Measurements from ENCODE around the gene XPA.
"Not testable (repeated sequence)": the region's sequence is repeated elsewhere in the genome, so short reads cannot be mapped to it uniquely, and the experiment has no call there.

XPA gene

GRCh38 chr9:97703437-97704344, 6.6 kb upstream of the XPA start:
- no peak for DNase-seq

DNA sequence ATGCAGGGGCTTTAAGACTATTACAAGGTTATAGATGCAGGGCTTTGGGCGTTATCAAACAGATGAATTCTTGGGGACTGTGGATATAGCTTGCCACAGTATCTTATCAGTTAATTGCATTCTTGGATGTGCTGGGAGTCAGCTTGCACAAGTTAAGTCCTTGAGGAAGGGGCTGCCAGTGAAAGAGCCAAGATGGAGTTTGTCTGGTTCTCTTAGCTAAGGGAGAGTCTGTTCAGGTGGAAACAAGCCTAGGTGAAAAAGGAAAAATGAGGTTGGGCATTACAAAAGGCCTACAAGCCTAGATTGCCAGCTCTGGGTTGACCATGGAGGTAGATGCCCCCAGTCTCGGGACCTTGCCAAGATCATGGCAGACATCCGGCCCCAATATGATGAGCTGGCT, 2.7 kb upstream of the XPA start:
- DNase-seq: not testable (repeated sequence)

- not testable (repeated sequence) for DNase-seq
Observed at GRCh38 chr9:97699281-97699680, 2.1 kb upstream of the XPA start.

DNA sequence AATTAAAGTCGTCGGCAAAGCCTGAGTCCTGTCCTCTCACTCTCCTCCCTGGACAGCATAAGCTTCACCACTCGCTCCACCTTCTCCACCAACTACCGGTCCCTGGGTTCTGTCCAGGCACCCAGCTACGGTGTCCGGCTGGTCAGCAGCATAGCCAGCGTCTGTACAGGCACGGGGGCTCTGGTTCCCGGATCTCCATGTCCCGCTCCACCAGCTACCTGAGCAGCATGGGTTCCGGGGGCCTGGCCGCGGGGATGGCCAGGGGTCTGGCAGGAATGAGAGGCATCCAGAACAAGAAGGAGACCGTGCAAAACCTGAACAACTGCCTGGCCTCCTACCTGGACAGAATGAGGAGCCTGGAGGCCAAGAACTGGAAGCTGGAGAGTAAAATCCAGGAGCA, 1.7 kb upstream of the XPA start:
- no peak for DNase-seq

DNA sequence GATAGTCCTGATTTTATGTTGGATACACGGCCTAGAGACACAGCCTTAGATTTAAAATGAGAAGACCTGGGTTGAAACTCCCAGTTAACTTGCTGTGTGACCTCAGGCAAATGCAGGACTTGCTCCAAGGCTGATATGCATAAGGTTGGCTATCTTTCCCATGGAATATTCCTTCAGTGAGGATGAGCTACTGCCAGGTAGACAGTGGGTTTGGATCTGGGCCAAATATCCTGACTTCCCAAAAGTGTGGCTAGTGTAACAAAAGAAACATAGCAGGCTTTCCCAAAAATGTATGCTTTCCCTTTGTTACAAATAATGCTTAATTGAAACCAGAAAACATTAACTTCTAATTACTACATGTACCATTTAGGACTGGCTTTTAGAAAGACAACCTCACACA, 697 bp upstream of the XPA start:
- peak; percentile 10 for DNase-seq

GRCh38 chr9:97695995-97696802, 941 bp downstream of the XPA start:
- DNase-seq: no peak

DNA sequence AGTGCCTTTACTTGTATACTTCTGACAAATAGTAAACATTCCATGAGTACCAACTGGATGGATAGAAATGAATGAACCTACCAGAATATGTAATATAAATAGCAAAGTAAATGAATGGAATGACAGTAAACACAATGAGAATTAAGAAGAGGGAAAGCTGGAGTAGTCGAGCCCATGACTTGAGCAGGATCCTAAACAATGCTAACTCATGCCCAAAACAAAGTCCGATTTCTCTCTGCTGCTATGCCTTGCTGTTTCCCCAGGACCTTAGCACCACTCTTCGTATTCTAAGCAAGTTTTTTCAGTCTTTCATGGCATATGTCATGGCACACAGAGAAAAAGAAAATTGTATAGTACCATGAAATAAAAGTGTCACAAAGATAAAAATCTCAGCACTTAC, 1.8 kb downstream of the XPA start:
- DNase-seq: no peak

DNA sequence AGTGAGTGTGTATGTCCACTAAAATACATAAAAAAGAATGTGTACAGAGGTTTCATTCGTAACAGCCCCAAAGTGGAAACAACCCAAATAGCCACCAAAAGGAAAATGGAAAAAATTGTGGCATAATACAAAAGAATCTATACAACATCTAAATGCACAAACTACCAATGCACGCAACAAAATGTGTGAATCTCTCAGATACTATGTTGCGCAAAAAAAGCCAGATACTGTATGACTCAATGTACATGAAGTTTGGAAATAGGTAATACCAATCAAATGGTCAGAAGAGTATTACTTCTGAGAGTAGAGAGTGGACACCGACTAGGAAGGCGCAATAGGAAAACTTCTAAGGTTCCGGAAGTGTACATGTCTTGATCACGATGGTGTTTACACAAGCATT, 2.4 kb downstream of the XPA start:
- no peak for DNase-seq

- no peak for DNase-seq
Observed at GRCh38 chr9:97689401-97690180, 7.5 kb downstream of the XPA start.

- peak; percentile 27 for DNase-seq
Observed at GRCh38 chr9:97688654-97689053, 8.5 kb downstream of the XPA start.

DNA sequence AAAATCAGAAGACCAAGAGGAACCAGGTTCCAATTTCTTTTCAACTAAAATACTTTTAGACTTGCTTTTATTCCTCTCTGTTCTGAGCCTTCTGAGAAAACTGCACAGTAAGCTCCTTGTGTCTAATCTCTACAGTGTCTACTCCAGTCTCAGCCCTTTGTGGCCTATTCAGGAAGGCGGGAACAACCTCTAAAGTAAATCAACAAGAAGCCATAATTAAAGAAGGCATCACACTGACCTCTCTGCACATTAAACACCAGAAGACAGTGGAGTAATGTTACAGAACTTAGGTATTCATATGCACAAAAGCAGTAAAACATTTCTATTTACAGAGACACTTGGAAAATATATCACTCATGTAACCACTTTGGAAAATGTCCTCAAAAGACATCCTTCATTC, 14.9 kb downstream of the XPA start:
- DNase-seq: no peak

GRCh38 chr9:97675655-97676054, 21.5 kb downstream of the XPA start:
- DNase-seq: peak; percentile 50

GRCh38 chr9:97673922-97674321, 23.2 kb downstream of the XPA start:
- no peak for DNase-seq

- DNase-seq: no peak
Observed at GRCh38 chr9:97672403-97672802, 24.7 kb downstream of the XPA start.

DNA sequence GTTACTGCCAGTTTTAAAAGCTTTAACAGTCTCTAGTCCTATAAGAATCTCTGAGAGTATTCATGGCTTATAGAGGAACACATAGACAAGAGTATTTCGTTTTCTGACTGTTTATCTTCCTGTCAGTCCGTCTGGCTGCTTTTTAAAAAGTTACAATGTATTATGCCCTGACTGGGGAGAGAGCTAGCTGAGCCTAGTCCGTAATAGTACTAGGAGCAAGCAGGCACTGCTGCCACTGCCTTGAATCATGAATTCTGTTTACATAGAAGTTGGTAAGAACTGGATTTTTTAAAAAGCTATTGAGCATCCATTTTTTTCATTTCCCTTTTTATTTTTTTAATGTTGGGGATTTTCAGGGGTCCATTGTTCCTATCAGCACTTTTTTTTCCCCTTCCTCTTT, 26.6 kb downstream of the XPA start:
- DNase-seq: no peak

DNA sequence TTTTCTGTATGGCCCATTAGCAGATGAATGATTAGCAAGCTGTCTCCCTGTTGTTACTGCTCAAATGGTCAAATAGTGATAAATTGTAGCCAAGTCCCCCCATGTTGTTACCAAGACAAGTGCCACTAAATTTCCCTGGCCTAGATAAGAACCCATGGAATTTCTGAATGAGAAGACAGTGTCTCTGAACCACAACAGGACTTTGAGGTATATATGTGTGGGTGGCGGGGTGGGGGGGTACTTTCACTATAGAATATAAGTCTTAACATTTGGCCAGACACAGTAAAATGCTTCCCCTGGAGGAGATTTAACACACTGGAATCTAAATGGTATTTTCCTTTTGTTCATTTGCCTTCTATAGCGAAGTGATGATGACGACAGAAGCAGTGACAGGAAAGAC, 28.7 kb downstream of the XPA start:
- no peak for DNase-seq

- DNase-seq: no peak
Observed at GRCh38 chr9:97666907-97667686, 30.0 kb downstream of the XPA start.

DNA sequence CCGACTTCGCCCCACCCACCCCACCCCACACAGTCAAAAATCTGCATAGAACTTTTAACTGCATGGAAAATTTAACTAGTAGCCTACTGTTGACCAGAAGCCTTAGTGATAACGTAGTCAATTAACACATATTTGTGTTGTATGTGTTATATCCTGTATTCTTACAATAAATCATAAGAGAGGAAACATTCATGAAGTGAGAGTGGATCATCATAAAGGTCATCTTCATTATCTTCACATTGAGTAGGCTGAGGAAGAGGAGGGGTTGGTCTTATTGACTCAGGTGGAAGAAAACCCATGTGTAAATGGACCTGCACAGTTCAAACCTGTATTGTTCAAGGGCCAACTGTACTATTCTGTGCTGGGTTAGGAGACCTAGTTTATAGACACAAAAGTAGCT, 31.4 kb downstream of the XPA start:
- no peak for DNase-seq

- DNase-seq: no peak
Observed at GRCh38 chr9:97660847-97661246, 36.3 kb downstream of the XPA start.

GRCh38 chr9:97660340-97660739, 36.8 kb downstream of the XPA start:
- no peak for DNase-seq

DNA sequence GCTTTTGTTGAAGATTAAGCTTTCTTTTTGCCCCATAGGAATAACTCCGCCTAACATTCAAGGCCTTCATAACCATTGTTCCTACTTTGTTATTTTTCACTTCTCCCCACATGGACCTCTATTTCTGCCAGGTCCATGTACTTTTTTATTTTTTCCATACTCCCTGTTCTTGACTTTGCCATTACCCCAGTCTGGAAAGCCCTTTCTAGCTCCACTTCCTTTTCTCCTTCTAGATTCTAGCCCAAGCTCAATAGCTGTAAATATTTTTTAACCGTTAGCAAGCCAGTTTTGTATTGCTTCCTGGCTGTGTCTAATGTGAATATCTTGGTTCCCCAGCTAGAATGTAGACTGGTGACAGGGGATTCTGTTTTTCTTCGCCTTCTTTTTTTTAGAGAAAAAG, 37.4 kb downstream of the XPA start:
- no peak for DNase-seq

DNA sequence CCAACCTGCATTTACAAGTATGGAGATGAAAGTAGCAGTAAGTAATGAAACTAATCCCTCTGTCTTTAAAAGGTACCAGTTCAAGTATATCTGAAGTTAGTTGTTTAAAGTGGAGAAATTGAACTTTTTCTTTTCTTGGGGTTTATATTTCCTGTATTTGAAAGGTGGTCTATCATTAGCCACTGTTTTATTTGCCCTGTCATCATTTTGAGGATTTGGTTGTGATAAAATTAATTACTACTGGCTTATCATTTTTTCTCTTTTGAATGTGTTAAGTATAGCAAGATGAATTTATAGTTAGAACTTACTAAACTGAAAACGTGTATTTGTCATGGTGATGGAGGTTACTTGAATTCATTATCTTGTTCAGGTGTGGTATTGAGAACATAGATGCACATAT, 38.4 kb downstream of the XPA start:
- no peak for DNase-seq

DNA sequence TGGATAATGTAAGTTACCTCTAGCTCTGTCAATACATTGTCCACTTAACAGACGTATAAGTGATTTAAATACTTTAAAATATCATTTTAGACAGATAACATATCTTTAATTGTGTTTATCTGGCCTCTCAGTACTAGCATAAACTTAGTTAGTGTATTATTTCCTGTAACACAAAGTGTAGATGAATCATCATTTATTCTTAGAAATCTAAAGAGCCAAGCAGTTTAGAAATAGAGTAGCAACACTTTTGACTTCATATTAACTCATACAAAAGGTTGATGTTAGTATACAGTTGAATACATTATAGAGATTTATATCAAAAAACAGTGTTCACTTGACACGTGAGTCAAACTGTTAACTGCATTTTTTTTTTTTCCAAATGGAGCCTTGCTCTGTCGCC, 45.5 kb downstream of the XPA start:
- DNase-seq: no peak

All from NCI-H526 treated with DMSO at 0.1 percent for 48 hours (cell line).